ENCODE measurements around the gene FAM78B. TPM values are rescaled to one million over a fixed set of nuclear protein-coding genes. Genes with fewer than 3 reads are reported as not detected.

Gene FAM78B
- total and polyA plus RNA-seq, 10 of the 15 experiments (the other 5 are each of a cell fraction or from before 2014, with no cell fraction given): 0.10 to 4.9 (median 1.6) TPM

GRCh38 chr1:166032572-166033371, 134.0 kb downstream of the FAM78B start:
- Histone ChIP-seq H3K36me3 (ENCODE audit: control insufficient read depth in 2 of 2, insufficient read depth in 2 of 2, low read length in 1 of 2) (no peaks in the 10 kb centered on the region), H2AFZ (ENCODE audit: control insufficient read depth, low read depth, low read length) (no peak overlapping the region), H3K79me2 (ENCODE audit: control insufficient read depth, insufficient read depth, low read length) (no peaks in the 10 kb centered on the region), H4K20me1 (ENCODE audit: control insufficient read depth, insufficient read depth) (no peaks in the 10 kb centered on the region), H3K27ac (ENCODE audit: control insufficient read depth, insufficient read depth) (no peak overlapping the region), H3K4me3 (no peak overlapping the region), H3K4me1 (ENCODE audit: control insufficient read depth, insufficient read depth, low read length) (no peaks in the 10 kb centered on the region), H3K4me2 (ENCODE audit: control insufficient read depth, insufficient read depth) (no peak overlapping the region), H3K27me3 (replicated peaks in 1 of 2; ENCODE audit: control insufficient read depth in 2 of 2, insufficient read depth in 2 of 2, low read length in 1 of 2) (no peaks in the 10 kb centered on the region), H3K9ac (ENCODE audit: control insufficient read depth, insufficient read depth, low read length) (no peak overlapping the region), H3K9me3 (replicated peaks; ENCODE audit: control insufficient read depth, insufficient read depth, low read length) (no peaks in the 10 kb centered on the region)
- ChIA-PET SMC1A (ENCODE audit: uncharacterized antibody, unreplicated experiment) (interaction anchor here (0.6 to 0.8 kb wide), 2 partner anchors 10 to 1102 kb away, joined by 3 read pairs; no protein-coding TSS in a partner anchor), RAD21 (ENCODE audit: unreplicated experiment) (no interaction called here), POLR2A (no interaction called here), CTCF (no interaction called here)
- WGBS (ENCODE audit: insufficient coverage, insufficient replicate concordance, low lambda C conversion rate, missing lambda C conversion rate): 23% methylated on average over 11 of the region's 11 CpGs
- no TSS peak for BruUV-seq (replicated peaks)
- DNase-seq (ENCODE audit: low read depth, low spot score) (no peak), FAIRE-seq (no peak), ATAC-seq (no peak)
- intact Hi-C loops (cut with micrococcal nuclease; ENCODE audit: unreplicated experiment) (loop anchor here (5.0 kb wide), 1 partner anchor 235 kb away; no protein-coding TSS in a partner anchor), in situ Hi-C loops (cut with MboI) (no loop called here)
- TF ChIP-seq E4F1 (IDR thresholded peaks at IDR 0.05; ENCODE audit: borderline replicate concordance, partially characterized antibody) (no peak), TBL1XR1 (IDR thresholded peaks at IDR 0.05; ENCODE audit: low read depth, low read length) (no peak), PML (IDR thresholded peaks at IDR 0.05; ENCODE audit: low read length) (no peak), SREBF1 (IDR thresholded peaks at IDR 0.05; ENCODE audit: low read length) (no peak)

Measured in GM12878 (cell line).